Esophagus muscularis mucosa (tissue), 4 donors: ENCODE data around the gene SIAH3. TPM values are rescaled to one million over a fixed set of nuclear protein-coding genes. Genes with fewer than 3 reads are reported as not detected.

Source experiments
- DNase-seq: peaks from one replicate; pipeline ENCODE4 v3.0.0-alpha.2; 2017; ENCODE audit errors: extremely low spot score
- H3K27ac ChIP-seq, 4 donors: fragments of 200-600 bp; sonication (generic); replicated peaks in 1 of 4; 1 replicate in 3 of 4; 2 replicates in 1 of 4; pipeline ENCODE4 v1.5.1; 2016 to 2019; ENCODE audit warnings: mild to moderate bottlenecking in 1 of 4
- H3K27me3 ChIP-seq, 4 donors: fragments of 200-600 bp; sonication (generic); one replicate each; pipeline versions ENCODE4 v1.5.1 to v1.6.0; 2016 to 2019
- H3K36me3 ChIP-seq, 4 donors: fragments of 200-600 bp; sonication (generic); one replicate each; pipeline ENCODE4 v1.5.1; 2016 to 2019
- H3K4me1 ChIP-seq, 4 donors: fragments of 200-600 bp; sonication (generic); one replicate each; pipeline ENCODE4 v1.5.1; 2016 to 2019
- H3K4me3 ChIP-seq, 4 donors: fragments of 200-600 bp; sonication (generic); 1 replicate in 2 of 4; 2 replicates in 2 of 4; pipeline ENCODE4 v1.5.1; 2016 to 2019; ENCODE audit warnings: mild to moderate bottlenecking in 4 of 4, moderate library complexity in 1 of 4
- H3K9me3 ChIP-seq, 4 donors: fragments of 200-600 bp; sonication (generic); 1 replicate in 3 of 4; 2 replicates in 1 of 4; pipeline ENCODE4 v1.5.1; 2016 to 2019
- CTCF ChIP-seq, 3 experiments: fragments of 200-600 bp in 2 of 3; fragments of 450-650 bp in 1 of 3; sonication (generic) in 2 of 3; IDR thresholded peaks; one replicate each; pipeline ENCODE4 v1.5.1; 2017 to 2019; ENCODE audit warnings: antibody characterized with exemption in 3 of 3, mild to moderate bottlenecking in 2 of 3, moderate library complexity in 1 of 3
- EP300 ChIP-seq: sonication (generic); formaldehyde crosslinking; IDR thresholded peaks from one replicate; pipeline ENCODE4 v1.6.1; 2017; ENCODE audit warnings: antibody characterized with exemption
- POLR2A ChIP-seq: fragments of 450-650 bp; IDR thresholded peaks from one replicate; pipeline ENCODE4 v1.6.1; 2017; ENCODE audit warnings: antibody characterized with exemption, moderate library complexity, mild to moderate bottlenecking, low read depth
- POLR2AphosphoS5 ChIP-seq, 2 donors: sonication (generic); formaldehyde crosslinking; IDR thresholded peaks; one replicate each; pipeline ENCODE4 v1.6.1; 2017; ENCODE audit warnings: antibody characterized with exemption in 2 of 2
- WGBS: methylation state at CpG from one replicate; pipeline ENCODE4 v1.1.5; 2018; 5-methylcytosine and 5-hydroxymethylcytosine counted together
- intact Hi-C: fragments of 100-400 bp; cut with DNase I; formaldehyde crosslinking; loops from one replicate; pipeline ENCODE4 v1.15.1; 2023
- total RNA-seq, 4 donors: library from RNA; depleted of rRNA; stranded (reverse); fragments of >200 nt; gene quantifications; one replicate each; pipeline versions ENCODE4 v1.1.0 to v1.2.1, GENCODE V29; 2016

Gene SIAH3
- total RNA-seq, 4 donors from 2014 or later = not detected

- H3K9me3 ChIP-seq = no peaks in the 10 kb centered on the region
- H3K4me1 ChIP-seq = no peaks in the 10 kb centered on the region
- H3K27me3 ChIP-seq = no peaks in the 10 kb centered on the region
- no peak for DNase-seq
- 68% methylated on average over 3 of the region's 3 CpGs for WGBS
- no peaks in the 10 kb centered on the region for H3K36me3 ChIP-seq
- intact Hi-C loops = no loop called here
- no peak overlapping the region for H3K27ac ChIP-seq
- no peak overlapping the region for H3K4me3 ChIP-seq
- no peak for TF ChIP-seq EP300
- no peak for TF ChIP-seq POLR2A
- TF ChIP-seq CTCF (IDR thresholded peaks at IDR 0.05) = no peak
- TF ChIP-seq POLR2AphosphoS5 (IDR thresholded peaks at IDR 0.05) = no peak
Measured at GRCh38 chr13:45775401-45775963, 76.1 kb downstream of the SIAH3 start.

- no peak for DNase-seq
- 98% methylated on average over 3 of the region's 3 CpGs for WGBS
- intact Hi-C loops = no loop called here
- no peak overlapping the region for H3K4me3 ChIP-seq
- peaks cover 0 to 5% (median 1%) of the 10 kb centered on the region in 4 donors for H3K4me1 ChIP-seq
- no peaks in the 10 kb centered on the region for H3K36me3 ChIP-seq
- TF ChIP-seq POLR2AphosphoS5 (IDR thresholded peaks at IDR 0.05) (no peak), POLR2A (no peak), CTCF (IDR thresholded peaks at IDR 0.05) (no peak), EP300 (no peak)
- H3K27ac ChIP-seq = no peak overlapping the region
- H3K27me3 ChIP-seq = no peaks in the 10 kb centered on the region
- no peaks in the 10 kb centered on the region for H3K9me3 ChIP-seq
Measured at GRCh38 chr13:45773944-45774343, 77.6 kb downstream of the SIAH3 start.

- peaks cover 0 to 12% (median 5%) of the 10 kb centered on the region in 4 donors for H3K4me1 ChIP-seq
- H3K4me3 ChIP-seq = no peak overlapping the region
- TF ChIP-seq POLR2AphosphoS5 (IDR thresholded peaks at IDR 0.05) = no peak
- no peak for TF ChIP-seq CTCF (IDR thresholded peaks at IDR 0.05)
- TF ChIP-seq EP300 = no peak
- TF ChIP-seq POLR2A = no peak
- H3K36me3 ChIP-seq = no peaks in the 10 kb centered on the region
- 77% methylated on average over 2 of the region's 2 CpGs for WGBS
- no peak overlapping the region for H3K27ac ChIP-seq
- no peak for DNase-seq
- intact Hi-C loops = no loop called here
- no peaks in the 10 kb centered on the region for H3K27me3 ChIP-seq
- H3K9me3 ChIP-seq = no peaks in the 10 kb centered on the region
Measured at GRCh38 chr13:45773236-45773635, 78.3 kb downstream of the SIAH3 start.

GRCh38 chr13:45770886-45771285, 80.7 kb downstream of the SIAH3 start:
- Histone ChIP-seq H3K36me3 (no peaks in the 10 kb centered on the region), H3K4me3 (no peak overlapping the region), H3K27me3 (no peaks in the 10 kb centered on the region), H3K9me3 (no peaks in the 10 kb centered on the region), H3K27ac (no peak overlapping the region), H3K4me1 (peaks cover 0 to 16% (median 5%) of the 10 kb centered on the region in 4 donors)
- 90% methylated on average over 2 of the region's 2 CpGs for WGBS
- intact Hi-C loops = no loop called here
- no peak for TF ChIP-seq POLR2AphosphoS5 (IDR thresholded peaks at IDR 0.05)
- no peak for TF ChIP-seq EP300
- no peak for TF ChIP-seq CTCF (IDR thresholded peaks at IDR 0.05)
- TF ChIP-seq POLR2A = no peak
- DNase-seq = no peak
